Measurements from ENCODE around the gene TPPP.
A peak's percentile ranks its signal among the peaks of the same experiment; 100 is the strongest.
"Not testable (repeated sequence)": the region's sequence is repeated elsewhere in the genome, so short reads cannot be mapped to it uniquely, and the experiment has no call there.

The TPPP gene

GRCh38 chr5:693271-694041, at the start of gene TPPP:
Gene TPPP (minus strand): TSS chr5:693352. CDS start chr5:678060, 15,292 bp downstream.
- DNase-seq, result peak; percentile 56

GRCh38 chr5:742276-742675, 49.1 kb upstream of the TPPP start:
- DNase-seq, result not testable (repeated sequence)

GRCh38 chr5:734145-734544, 41.0 kb upstream of the TPPP start:
- DNase-seq, result not testable (repeated sequence)

- DNase-seq, result not testable (repeated sequence)
Observed at GRCh38 chr5:732754-733454, 39.8 kb upstream of the TPPP start.

- DNase-seq, result not testable (repeated sequence)
Observed at GRCh38 chr5:729225-729624, 36.1 kb upstream of the TPPP start.

GRCh38 chr5:727087-727486, 33.9 kb upstream of the TPPP start:
- not testable (repeated sequence) for DNase-seq

GRCh38 chr5:723865-724264, 30.7 kb upstream of the TPPP start:
- DNase-seq, result not testable (repeated sequence)

- DNase-seq, result not testable (repeated sequence)
Observed at GRCh38 chr5:723309-723708, 30.2 kb upstream of the TPPP start.

- DNase-seq, result not testable (repeated sequence)
Observed at GRCh38 chr5:719379-719778, 26.2 kb upstream of the TPPP start.

GRCh38 chr5:717143-717542, 24.0 kb upstream of the TPPP start:
- no peak for DNase-seq

- not testable (repeated sequence) for DNase-seq
Observed at GRCh38 chr5:716740-717139, 23.6 kb upstream of the TPPP start.

GRCh38 chr5:715636-716035, 22.5 kb upstream of the TPPP start:
- not testable (repeated sequence) for DNase-seq

- DNase-seq, result not testable (repeated sequence)
Observed at GRCh38 chr5:714215-715118, 21.3 kb upstream of the TPPP start.

GRCh38 chr5:713686-714085, 20.5 kb upstream of the TPPP start:
- not testable (repeated sequence) for DNase-seq

GRCh38 chr5:708848-709517, 15.8 kb upstream of the TPPP start:
- not testable (repeated sequence) for DNase-seq

GRCh38 chr5:708374-708773, 15.2 kb upstream of the TPPP start:
- not testable (repeated sequence) for DNase-seq

- not testable (repeated sequence) for DNase-seq
Observed at GRCh38 chr5:706127-706526, 13.0 kb upstream of the TPPP start.

- DNase-seq, result not testable (repeated sequence)
Observed at GRCh38 chr5:696753-697702, 3.9 kb upstream of the TPPP start.

- not testable (repeated sequence) for DNase-seq
Observed at GRCh38 chr5:696191-696590, 3.0 kb upstream of the TPPP start.

- not testable (repeated sequence) for DNase-seq
Observed at GRCh38 chr5:695475-695874, 2.3 kb upstream of the TPPP start.

GRCh38 chr5:694042-694431, 885 bp upstream of the TPPP start:
- not testable (repeated sequence) for DNase-seq
